H9 (cell line): ENCODE measurements around the gene EDDM3A. TPM values are rescaled to one million over a fixed set of nuclear protein-coding genes. Genes with fewer than 3 reads are reported as not detected.

ENCODE experiments used
- DNase-seq: peaks from one replicate; pipeline ENCODE4 v3.0.0-alpha.2; 2017
- H2AFZ ChIP-seq: one replicate; pipeline ENCODE4 v1.6.1; 2013; ENCODE audit warnings: mild to moderate bottlenecking, low read length, control low read depth, moderate library complexity
- H2AK5ac ChIP-seq: 2 replicates; pipeline ENCODE4 v1.6.1; 2013; ENCODE audit warnings: low read length, control low read depth, mixed read lengths; ENCODE audit not compliant: insufficient read length
- H2BK120ac ChIP-seq: one replicate; pipeline ENCODE4 v1.6.1; 2013; ENCODE audit warnings: low read depth, mild to moderate bottlenecking, low read length, control low read depth, inconsistent platforms; ENCODE audit not compliant: poor library complexity, severe bottlenecking
- H2BK12ac ChIP-seq: 2 replicates; pipeline ENCODE4 v1.6.1; 2013; ENCODE audit warnings: low read length, control low read depth, mixed read lengths, low read depth; ENCODE audit not compliant: insufficient read length
- H2BK15ac ChIP-seq: 2 replicates; pipeline ENCODE4 v1.6.1; 2013; ENCODE audit warnings: low read depth, low read length, control low read depth
- H2BK20ac ChIP-seq: one replicate; pipeline ENCODE4 v1.6.1; 2013; ENCODE audit warnings: low read depth, mild to moderate bottlenecking, low read length, control low read depth, inconsistent platforms; ENCODE audit not compliant: poor library complexity, severe bottlenecking
- H2BK5ac ChIP-seq: 2 replicates; pipeline ENCODE4 v1.6.1; 2013; ENCODE audit warnings: low read length, control low read depth, mixed read lengths; ENCODE audit not compliant: insufficient read length
- H3K14ac ChIP-seq: 2 replicates; pipeline ENCODE4 v1.6.1; 2013; ENCODE audit warnings: low read length, control low read depth; ENCODE audit not compliant: insufficient read depth
- H3K18ac ChIP-seq: 2 replicates; pipeline ENCODE4 v1.6.1; 2013; ENCODE audit warnings: low read depth, mild to moderate bottlenecking, mixed read lengths, low read length, control low read depth; ENCODE audit not compliant: insufficient read length
- H3K23ac ChIP-seq: 2 replicates; pipeline ENCODE4 v1.6.1; 2013; ENCODE audit warnings: low read length, control low read depth, mixed read lengths, low read depth; ENCODE audit not compliant: insufficient read length
- H3K23me2 ChIP-seq: 2 replicates; pipeline ENCODE4 v1.6.1; 2013; ENCODE audit warnings: low read depth, mild to moderate bottlenecking, mixed read lengths, low read length, control low read depth; ENCODE audit not compliant: insufficient read length, poor library complexity, severe bottlenecking
- H3K27ac ChIP-seq: 2 replicates; pipeline ENCODE4 v1.5.1; 2013; ENCODE audit warnings: low read length, control low read depth, mixed read lengths, low read depth; ENCODE audit not compliant: insufficient read length
- H3K27me3 ChIP-seq: 2 replicates; pipeline ENCODE4 v1.6.1; 2013; ENCODE audit warnings: low read length, control low read depth, inconsistent platforms; ENCODE audit not compliant: insufficient read depth
- H3K4ac ChIP-seq: 2 replicates; pipeline ENCODE4 v1.6.1; 2013; ENCODE audit warnings: low read depth, mild to moderate bottlenecking, control low read depth, inconsistent platforms, low read length, moderate library complexity
- H3K4me1 ChIP-seq: 2 replicates; pipeline ENCODE4 v1.6.1; 2013; ENCODE audit warnings: low read length, control low read depth, inconsistent platforms; ENCODE audit not compliant: insufficient read depth
- H3K4me2 ChIP-seq: 2 replicates; pipeline ENCODE4 v1.6.1; 2013; ENCODE audit warnings: low read length, control low read depth, mixed read lengths; ENCODE audit not compliant: insufficient read length, insufficient read depth
- H3K56ac ChIP-seq: 2 replicates; pipeline ENCODE4 v1.6.1; 2013; ENCODE audit warnings: low read depth, mild to moderate bottlenecking, mixed read lengths, low read length, control low read depth; ENCODE audit not compliant: insufficient read length
- H3K79me1 ChIP-seq: 2 replicates; pipeline ENCODE4 v1.6.1; 2013; ENCODE audit warnings: low read depth, mild to moderate bottlenecking, moderate library complexity, low read length, control low read depth, inconsistent platforms; ENCODE audit not compliant: insufficient read depth, poor library complexity, severe bottlenecking
- H3K79me2 ChIP-seq: 2 replicates; pipeline ENCODE4 v1.6.1; 2013; ENCODE audit warnings: low read length, control low read depth, inconsistent platforms; ENCODE audit not compliant: insufficient read depth
- H3K9ac ChIP-seq: 2 replicates; pipeline ENCODE4 v1.6.1; 2013; ENCODE audit warnings: low read length, control low read depth, mixed read lengths; ENCODE audit not compliant: insufficient read length; ENCODE audit errors: extremely low read depth
- H3K9me3 ChIP-seq: one replicate; pipeline ENCODE4 v1.6.1; 2013; ENCODE audit warnings: low read depth, low read length, inconsistent platforms; ENCODE audit not compliant: control insufficient read depth
- H3T11ph ChIP-seq: one replicate; pipeline ENCODE4 v1.6.1; 2013; ENCODE audit warnings: mild to moderate bottlenecking, low read length, control low read depth, inconsistent platforms
- H4K20me1 ChIP-seq: one replicate; pipeline ENCODE4 v1.6.1; 2013; ENCODE audit not compliant: control insufficient read depth, insufficient read length, insufficient read depth
- H4K5ac ChIP-seq: 2 replicates; pipeline ENCODE4 v1.6.1; 2013; ENCODE audit warnings: low read depth, mild to moderate bottlenecking, mixed read lengths, low read length, control low read depth; ENCODE audit not compliant: insufficient read length
- H4K8ac ChIP-seq: replicated peaks from 2 replicates; pipeline ENCODE4 v1.6.1; 2013; ENCODE audit warnings: low read length, control low read depth, mixed read lengths, low read depth; ENCODE audit not compliant: insufficient read length
- H4K91ac ChIP-seq: 2 replicates; pipeline ENCODE4 v1.6.1; 2013; ENCODE audit warnings: low read depth, mild to moderate bottlenecking, moderate library complexity, mixed read lengths, low read length, control low read depth; ENCODE audit not compliant: insufficient read length
- H3K27ac Mint-ChIP-seq, 3 experiments: 2 replicates in 2 of 3; 3 replicates in 1 of 3; pipeline ENCODE4 v1.8.0; 2020 to 2021; ENCODE audit warnings: mixed read lengths in 3 of 3, mild to moderate bottlenecking in 1 of 3, moderate library complexity in 1 of 3
- H3K27me3 Mint-ChIP-seq: 2 replicates; pipeline ENCODE4 v1.8.0; 2021; ENCODE audit warnings: low read depth, mild to moderate bottlenecking, moderate library complexity, mixed read lengths
- H3K36me3 Mint-ChIP-seq, 3 experiments: 2 replicates in 2 of 3; 3 replicates in 1 of 3; pipeline ENCODE4 v1.8.0; 2020 to 2021; ENCODE audit warnings: low read depth in 3 of 3, mixed read lengths in 3 of 3; ENCODE audit not compliant: insufficient read depth in 1 of 3
- H3K4me1 Mint-ChIP-seq, 2 experiments: 2 replicates each; pipeline ENCODE4 v1.8.0; 2020; ENCODE audit warnings: mixed read lengths in 2 of 2
- H3K4me3 Mint-ChIP-seq, 2 experiments: 2 replicates in 1 of 2; 3 replicates in 1 of 2; pipeline ENCODE4 v1.8.0; 2020 to 2021; ENCODE audit warnings: mild to moderate bottlenecking in 2 of 2, mixed read lengths in 2 of 2, moderate library complexity in 1 of 2
- H3K9me3 Mint-ChIP-seq, 2 experiments: 2 replicates in 1 of 2; 3 replicates in 1 of 2; pipeline ENCODE4 v1.8.0; 2020; ENCODE audit warnings: mild to moderate bottlenecking in 2 of 2, mixed read lengths in 2 of 2, moderate library complexity in 1 of 2
- WGBS: extraction: QIAGEN DNeasy Blood & Tissue Kit; methylation state at CpG from one replicate; pipeline ENCODE4 v1.1.7; 2013; ENCODE audit warnings: missing lambda C conversion rate, low lambda C conversion rate, mixed read lengths; ENCODE audit not compliant: insufficient read length; ENCODE audit errors: extremely low coverage; 5-methylcytosine and 5-hydroxymethylcytosine counted together
- total RNA-seq: library from RNA; stranded (reverse); gene quantifications from 2 replicates; pipeline ENCODE4 v1.2.1, GENCODE V29; 2021
- TF ChIP-seq, protein P1 (sequence below): fragments of 200-600 bp; sonication (generic); conservative IDR thresholded peaks from 3 replicates; pipeline ENCODE4 v1.8.0; 2021; ENCODE audit warnings: antibody characterized with exemption, mild to moderate bottlenecking

The EDDM3A gene
- total RNA-seq, 1 experiment from 2014 or later, result not detected

DNA sequence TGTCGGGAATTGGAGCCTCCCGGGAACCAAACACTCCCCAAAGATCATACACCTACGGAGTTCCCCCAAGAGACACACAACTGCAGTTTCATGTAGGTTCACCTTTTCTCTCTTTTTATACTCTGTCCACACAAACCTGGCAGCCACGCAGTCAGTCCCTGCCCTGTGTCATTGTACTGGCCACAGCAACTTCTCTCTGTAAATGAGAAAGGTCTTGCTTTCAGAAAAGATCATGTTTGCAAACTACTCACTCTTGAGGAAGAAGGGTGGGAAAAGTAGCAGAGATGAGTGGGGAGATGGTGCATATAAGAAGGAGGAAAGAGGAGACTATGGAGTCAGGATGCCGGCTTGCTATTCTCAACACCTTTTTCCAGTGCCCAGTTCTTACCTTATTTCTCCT lies 46.8 kb upstream of the EDDM3A start:
- Histone ChIP-seq H2BK15ac (no peak overlapping the region), H3K56ac (no peak overlapping the region), H3K4me2 (no peak overlapping the region), H3K23me2 (no peaks in the 10 kb centered on the region), H4K8ac (no peak overlapping the region), H2AK5ac (no peak overlapping the region), H3K27ac (no peak overlapping the region), H3K23ac (no peak overlapping the region), H3K27me3 (no peaks in the 10 kb centered on the region), H3T11ph (no peak overlapping the region), H3K4me1 (no peaks in the 10 kb centered on the region), H2BK120ac (no peak overlapping the region), H3K14ac (no peak overlapping the region), H3K79me2 (no peaks in the 10 kb centered on the region), H4K91ac (no peak overlapping the region), H2AFZ (no peak overlapping the region), H3K79me1 (no peaks in the 10 kb centered on the region), H4K5ac (no peak overlapping the region), H2BK20ac (no peak overlapping the region), H3K18ac (no peak overlapping the region), H3K9ac (no peak overlapping the region), H3K9me3 (no peaks in the 10 kb centered on the region), H3K4ac (no peak overlapping the region), H4K20me1 (no peaks in the 10 kb centered on the region), H2BK12ac (no peak overlapping the region), H2BK5ac (no peak overlapping the region)
- peaks cover 0 to 1% (median 0%) of the 10 kb centered on the region in 3 experiments; a peak in 2 of 7 replicates for H3K36me3 Mint-ChIP-seq
- DNase-seq, result no peak
- no peaks in the 10 kb centered on the region for H3K27me3 Mint-ChIP-seq
- WGBS, result no CpG with 5 or more reads among the region's 5 CpGs
- no peaks in the 10 kb centered on the region; a peak in 2 of 5 replicates for H3K9me3 Mint-ChIP-seq
- no peak overlapping the region for H3K4me3 Mint-ChIP-seq
- TF ChIP-seq, protein P1, sequence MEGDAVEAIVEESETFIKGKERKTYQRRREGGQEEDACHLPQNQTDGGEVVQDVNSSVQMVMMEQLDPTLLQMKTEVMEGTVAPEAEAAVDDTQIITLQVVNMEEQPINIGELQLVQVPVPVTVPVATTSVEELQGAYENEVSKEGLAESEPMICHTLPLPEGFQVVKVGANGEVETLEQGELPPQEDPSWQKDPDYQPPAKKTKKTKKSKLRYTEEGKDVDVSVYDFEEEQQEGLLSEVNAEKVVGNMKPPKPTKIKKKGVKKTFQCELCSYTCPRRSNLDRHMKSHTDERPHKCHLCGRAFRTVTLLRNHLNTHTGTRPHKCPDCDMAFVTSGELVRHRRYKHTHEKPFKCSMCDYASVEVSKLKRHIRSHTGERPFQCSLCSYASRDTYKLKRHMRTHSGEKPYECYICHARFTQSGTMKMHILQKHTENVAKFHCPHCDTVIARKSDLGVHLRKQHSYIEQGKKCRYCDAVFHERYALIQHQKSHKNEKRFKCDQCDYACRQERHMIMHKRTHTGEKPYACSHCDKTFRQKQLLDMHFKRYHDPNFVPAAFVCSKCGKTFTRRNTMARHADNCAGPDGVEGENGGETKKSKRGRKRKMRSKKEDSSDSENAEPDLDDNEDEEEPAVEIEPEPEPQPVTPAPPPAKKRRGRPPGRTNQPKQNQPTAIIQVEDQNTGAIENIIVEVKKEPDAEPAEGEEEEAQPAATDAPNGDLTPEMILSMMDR, result no peak
- H3K27ac Mint-ChIP-seq, result no peak overlapping the region
- peaks cover 8 to 10% of the 10 kb centered on the region in 2 experiments; a peak in 3 of 4 replicates for H3K4me1 Mint-ChIP-seq
